HepG2 (cell line): Measurements from ENCODE around the gene GPR55. TPM values are rescaled to one million over a fixed set of nuclear protein-coding genes. Genes with fewer than 3 reads are reported as not detected.

Experiments
- AGO2 ChIP-seq: fragments of 200-400 bp; formaldehyde crosslinking; optimal IDR thresholded peaks from 2 replicates; pipeline ENCODE3; 2017; ENCODE audit warnings: mild to moderate bottlenecking, low read depth, low read length, moderate library complexity
- CENPX ChIP-seq: sonication (generic); formaldehyde crosslinking; IDR thresholded peaks from 2 replicates; pipeline ENCODE4 v1.9.0; 2021; ENCODE audit warnings: mild to moderate bottlenecking, missing genetic modification reagents, moderate library complexity
- DMAP1 ChIP-seq: IDR thresholded peaks from 2 replicates; pipeline ENCODE4 v1.6.1; 2016
- HDAC2 ChIP-seq: sonication (generic); formaldehyde crosslinking; IDR thresholded peaks from 2 replicates; pipeline ENCODE4 v1.4.0; 2020; ENCODE audit warnings: missing genetic modification reagents
- IRF2 ChIP-seq: IDR thresholded peaks from 2 replicates; pipeline ENCODE4 v1.6.1; 2018; ENCODE audit warnings: missing genetic modification reagents, missing compliant biosample characterization
- ISX ChIP-seq: sonication (generic); formaldehyde crosslinking; conservative IDR thresholded peaks from 2 replicates; pipeline ENCODE4 v1.5.0; 2020; ENCODE audit warnings: missing genetic modification reagents
- JUN ChIP-seq: sonication (generic); formaldehyde crosslinking; IDR thresholded peaks from 2 replicates; pipeline ENCODE4 v1.4.0; 2020; ENCODE audit warnings: mild to moderate bottlenecking, missing genetic modification reagents
- KDM3A ChIP-seq: IDR thresholded peaks from 2 replicates; pipeline ENCODE4 v1.6.1; 2018; ENCODE audit warnings: low read depth, missing compliant biosample characterization
- LBX2 ChIP-seq: sonication (generic); formaldehyde crosslinking; IDR thresholded peaks from 2 replicates; pipeline ENCODE4 v1.5.0; 2020; ENCODE audit warnings: missing genetic modification reagents, mild to moderate bottlenecking, borderline replicate concordance
- SMAD3 ChIP-seq: sonication (generic); formaldehyde crosslinking; IDR thresholded peaks from 2 replicates; pipeline ENCODE4 v1.4.0; 2020; ENCODE audit warnings: missing genetic modification reagents
- SRSF1 ChIP-seq: fragments of 200-400 bp; formaldehyde crosslinking; optimal IDR thresholded peaks from 2 replicates; pipeline ENCODE3; 2017; ENCODE audit warnings: mild to moderate bottlenecking, low read depth, low read length, moderate library complexity
- ZBTB38 ChIP-seq: sonication (generic); formaldehyde crosslinking; IDR thresholded peaks from 2 replicates; pipeline ENCODE4 v1.5.1; 2020; ENCODE audit warnings: mild to moderate bottlenecking, missing genetic modification reagents
- ZBTB44 ChIP-seq: sonication (generic); formaldehyde crosslinking; IDR thresholded peaks from 2 replicates; pipeline ENCODE4 v1.4.0; 2020; ENCODE audit warnings: missing genetic modification reagents
- ZBTB7A ChIP-seq: sonication (generic); formaldehyde crosslinking; IDR thresholded peaks from 2 replicates; pipeline ENCODE4 v1.8.0; 2022; ENCODE audit warnings: mild to moderate bottlenecking, missing genetic modification reagents
- ZFY ChIP-seq: sonication (generic); formaldehyde crosslinking; IDR thresholded peaks from 2 replicates; pipeline ENCODE4 v1.4.0; 2020; ENCODE audit warnings: missing genetic modification reagents
- ZNF274 ChIP-seq: sonication (generic); formaldehyde crosslinking; IDR thresholded peaks from 2 replicates; pipeline ENCODE4 v1.5.1; 2020; ENCODE audit warnings: mild to moderate bottlenecking, missing genetic modification reagents
- ZNF30 ChIP-seq: sonication (generic); formaldehyde crosslinking; IDR thresholded peaks from 2 replicates; pipeline ENCODE4 v1.5.0; 2020; ENCODE audit warnings: mild to moderate bottlenecking, missing genetic modification reagents
- ZNF503 ChIP-seq: sonication (generic); formaldehyde crosslinking; IDR thresholded peaks from 2 replicates; pipeline ENCODE4 v1.4.0; 2020; ENCODE audit warnings: missing genetic modification reagents
- ZNF616 ChIP-seq: sonication (generic); formaldehyde crosslinking; IDR thresholded peaks from 2 replicates; pipeline ENCODE4 v1.5.0; 2020; ENCODE audit warnings: low read depth, mild to moderate bottlenecking, missing genetic modification reagents
- ZNF644 ChIP-seq: IDR thresholded peaks from 2 replicates; pipeline ENCODE4 v1.6.1; 2016; ENCODE audit warnings: low read depth
- ZNF839 ChIP-seq: sonication (generic); formaldehyde crosslinking; IDR thresholded peaks from 2 replicates; pipeline ENCODE4 v1.4.0; 2020; ENCODE audit warnings: missing genetic modification reagents, mild to moderate bottlenecking, borderline replicate concordance
- polyA plus RNA-seq, 8 experiments: library from polyadenylated mRNA; depleted of rRNA in 3 of 8; stranded (reverse) in 7 of 8; unstranded in 1 of 8; fragments of >200 nt; fragmentation: Illumina TruSeq in 4 of 8; extraction: Trizol in 4 of 8; gene quantifications; 2 replicates each; pipeline versions ENCODE4 v1.2.1 to v1.2.3, GENCODE V29; 2011 to 2016; ENCODE audit warnings: low read depth in 4 of 8, missing spikeins in 1 of 8, mixed read lengths in 1 of 8; ENCODE audit not compliant: insufficient read depth in 1 of 8
- total RNA-seq, 5 experiments: library from RNA; depleted of rRNA; stranded (reverse); fragments of >200 nt; fragmentation: Illumina TruSeq; extraction: Trizol; gene quantifications; 2 replicates each; pipeline ENCODE4 v1.2.3, GENCODE V29; 2016; ENCODE audit warnings: low read depth in 1 of 5

The GPR55 gene
- total and polyA plus RNA-seq, 2 of the 13 experiments (the other 11 are each of a cell fraction or from before 2014, with no cell fraction given) = not detected

- TF ChIP-seq DMAP1 (CRISPR knock-in tag) (0 out of 2 replicates have a peak, but pooled peaks have one; percentile 44), AGO2 (no peak), ZBTB7A (CRISPR knock-in tag) (no peak), LBX2 (CRISPR knock-in tag) (no peak), IRF2 (no peak), ZNF616 (CRISPR knock-in tag) (no peak), HDAC2 (CRISPR knock-in tag) (no peak), ZNF30 (CRISPR knock-in tag) (no peak), ZBTB38 (no peak), ZNF274 (peak; percentile 45; the same call in 1 of the 2 replicates), ZNF839 (CRISPR knock-in tag) (no peak), ZFY (CRISPR knock-in tag) (no peak), ZNF644 (CRISPR knock-in tag) (no peak), CENPX (CRISPR knock-in tag) (no peak), ISX (CRISPR knock-in tag) (no peak), ZNF503 (CRISPR knock-in tag) (no peak), SRSF1 (peak; percentile 56), ZBTB44 (CRISPR knock-in tag) (no peak), KDM3A (no peak), SMAD3 (CRISPR knock-in tag) (no peak), JUN (CRISPR knock-in tag) (no peak)
Observed at GRCh38 chr2:230864122-230864604, 60.9 kb downstream of the GPR55 start (continued).
